ENCODE data around the gene BRINP3.

Gene BRINP3

DNA sequence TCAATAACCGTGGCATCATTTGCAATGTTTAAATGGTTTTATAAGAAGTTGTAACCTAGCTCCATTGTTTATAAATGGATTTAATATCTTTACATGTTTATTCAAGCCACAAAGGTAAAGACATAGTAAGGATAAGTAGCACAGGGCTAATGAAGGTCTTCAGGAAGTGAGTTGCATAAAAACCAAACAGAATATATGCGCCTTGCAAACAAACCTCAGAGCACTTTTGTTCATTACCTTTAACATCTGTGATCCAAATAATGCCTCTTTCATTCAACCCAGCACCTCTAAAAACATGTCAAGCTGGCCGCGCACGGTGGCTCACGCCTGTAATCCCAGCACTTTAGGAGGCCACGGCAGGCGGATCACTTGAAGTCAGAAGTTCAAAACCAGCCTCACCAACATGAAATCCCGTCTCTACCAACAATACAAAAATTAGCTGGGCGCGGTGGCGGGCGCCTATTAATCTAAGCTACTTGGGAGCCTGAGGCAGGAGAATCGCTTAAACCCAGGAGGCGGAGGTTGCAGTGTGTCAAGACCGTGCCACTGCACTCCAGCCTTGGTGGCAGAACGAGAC lies 25.3 kb downstream of the BRINP3 start:
- DNase-seq (ENCODE audit: low read depth in 2 of 2): no peak

DNA sequence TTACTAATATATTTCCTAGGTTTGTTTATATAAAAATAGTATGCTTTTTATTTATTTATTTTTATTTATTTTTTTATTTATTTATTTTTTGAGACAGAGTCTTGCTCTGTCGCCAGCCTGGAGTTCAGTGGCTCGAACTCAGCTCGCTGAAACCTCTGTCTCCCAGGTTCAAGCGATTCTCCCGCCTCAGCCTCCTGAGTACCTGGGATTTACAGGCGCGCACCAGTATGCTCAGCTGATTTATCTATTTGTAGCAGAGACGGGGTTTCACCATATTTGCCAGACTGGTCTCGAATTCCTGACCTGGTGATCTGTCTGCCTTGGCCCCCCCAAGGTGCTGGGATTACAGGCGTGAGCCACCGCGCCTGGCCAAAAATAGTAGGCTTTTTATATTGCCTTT lies 33.2 kb downstream of the BRINP3 start:
- DNase-seq (ENCODE audit: low read depth in 2 of 2): no peak

DNA sequence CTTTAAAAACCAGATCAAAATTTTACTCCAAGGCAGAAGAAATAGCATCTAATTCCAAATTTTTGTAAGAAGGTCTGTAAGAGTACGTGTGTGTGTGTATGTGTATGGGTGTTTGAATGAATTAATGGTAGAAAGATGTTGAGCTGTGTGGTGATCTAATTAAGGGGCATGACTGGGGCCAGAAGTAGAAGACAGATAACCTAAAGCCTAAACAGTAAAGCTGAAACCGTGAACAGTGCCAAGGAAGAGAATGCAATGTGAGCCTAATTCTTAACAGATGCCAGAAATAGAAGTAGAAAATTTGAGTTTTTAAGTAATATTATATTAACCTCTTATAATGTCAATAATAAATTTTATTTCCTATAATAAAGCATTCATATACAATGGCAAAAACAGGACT lies 38.2 kb downstream of the BRINP3 start:
- DNase-seq (ENCODE audit: low read depth in 2 of 2): no peak

DNA sequence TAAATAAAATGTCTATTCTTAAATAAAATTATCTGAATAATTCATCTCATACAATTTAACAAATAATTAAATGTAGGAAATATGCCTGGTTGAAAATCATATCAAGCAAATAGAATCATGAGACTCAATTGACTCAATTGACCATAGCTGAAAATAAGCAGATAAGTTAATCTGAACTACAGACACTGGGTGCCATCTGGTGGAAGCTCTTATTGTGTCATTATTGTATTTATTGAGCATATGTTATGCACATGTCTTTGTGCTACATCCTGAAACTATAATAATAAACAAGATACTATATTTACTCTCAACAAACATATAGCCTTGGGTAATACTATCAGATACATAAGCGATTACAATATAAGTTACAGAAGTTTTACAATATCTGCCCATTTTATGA lies 41.0 kb downstream of the BRINP3 start:
- no peak for DNase-seq (ENCODE audit: low read depth in 2 of 2)

DNA sequence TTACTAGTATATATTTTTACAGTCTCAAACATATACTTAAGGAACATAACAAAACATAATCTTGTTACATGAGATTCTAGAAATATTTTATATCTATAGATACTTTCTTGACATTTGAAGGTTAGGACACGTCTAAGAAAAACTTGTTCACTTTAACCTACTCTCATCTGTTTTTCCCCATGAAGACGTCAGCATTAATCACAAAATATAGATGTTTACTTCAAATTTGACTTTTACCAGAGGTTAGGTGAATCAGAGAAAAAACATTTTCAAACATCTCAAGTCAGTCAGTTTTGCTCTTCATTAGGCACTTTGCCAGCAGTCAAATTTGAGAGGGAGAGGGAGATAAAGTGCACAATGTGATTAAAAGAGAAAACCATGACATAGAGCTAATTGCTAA lies 47.7 kb downstream of the BRINP3 start:
- no peak for DNase-seq (ENCODE audit: low read depth in 2 of 2)

DNA sequence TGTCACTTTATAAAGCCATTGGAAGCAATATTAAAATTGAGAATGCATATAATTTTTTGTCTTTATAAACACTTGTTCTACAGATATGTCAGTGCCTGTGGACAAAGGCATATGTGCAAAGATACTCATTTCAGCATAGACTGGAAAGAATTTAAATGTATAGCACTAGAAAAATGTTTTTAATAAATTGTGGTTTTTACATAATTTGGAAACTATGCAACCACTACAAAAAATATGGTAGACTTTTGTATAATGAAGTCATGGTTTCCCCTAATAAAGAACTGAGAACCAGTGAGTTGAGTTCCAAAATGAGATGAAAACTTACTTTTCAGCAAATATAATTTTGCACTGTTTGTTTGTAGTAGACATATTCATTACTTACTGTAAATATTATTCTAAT lies 48.5 kb downstream of the BRINP3 start:
- no peak for DNase-seq (ENCODE audit: low read depth in 2 of 2)

DNA sequence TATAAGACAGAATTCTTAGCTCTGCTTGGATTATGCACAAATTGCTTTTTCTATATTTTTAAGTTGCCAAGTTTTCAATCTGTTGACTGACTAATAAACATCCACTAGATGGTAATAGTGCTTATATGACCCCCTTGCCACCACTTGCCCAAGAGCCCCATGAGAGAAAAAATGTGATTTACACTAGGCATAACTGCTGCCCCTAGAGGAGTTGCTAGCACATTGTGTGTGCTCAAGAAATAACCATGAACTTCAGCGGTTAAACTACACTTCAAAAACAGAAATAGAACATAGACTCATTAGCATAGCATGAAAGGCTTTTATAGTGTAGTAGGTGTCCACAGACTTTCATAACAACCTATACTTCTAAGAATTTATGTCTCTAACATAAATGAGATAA lies 61.4 kb downstream of the BRINP3 start:
- no peak for DNase-seq (ENCODE audit: low read depth in 2 of 2)

DNA sequence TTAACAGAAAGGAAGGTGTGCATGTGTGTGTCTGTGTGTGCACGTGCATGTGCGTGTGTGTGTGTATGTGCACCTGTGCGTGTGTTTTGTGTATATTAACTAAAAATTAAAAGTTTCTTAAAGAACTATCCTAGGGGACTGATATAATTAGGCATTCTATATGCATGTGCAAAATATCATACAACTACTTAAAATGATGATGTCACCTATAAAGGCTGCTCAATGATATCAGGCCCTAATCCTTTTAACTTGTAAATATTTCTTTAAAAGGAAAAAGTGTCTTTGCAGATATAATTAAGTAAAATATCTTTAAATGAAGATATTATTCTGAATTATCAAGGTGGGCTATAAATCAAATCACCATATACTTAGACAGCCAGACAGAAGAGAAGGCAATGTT lies 64.5 kb downstream of the BRINP3 start:
- no peak for DNase-seq (ENCODE audit: low read depth in 2 of 2)

DNA sequence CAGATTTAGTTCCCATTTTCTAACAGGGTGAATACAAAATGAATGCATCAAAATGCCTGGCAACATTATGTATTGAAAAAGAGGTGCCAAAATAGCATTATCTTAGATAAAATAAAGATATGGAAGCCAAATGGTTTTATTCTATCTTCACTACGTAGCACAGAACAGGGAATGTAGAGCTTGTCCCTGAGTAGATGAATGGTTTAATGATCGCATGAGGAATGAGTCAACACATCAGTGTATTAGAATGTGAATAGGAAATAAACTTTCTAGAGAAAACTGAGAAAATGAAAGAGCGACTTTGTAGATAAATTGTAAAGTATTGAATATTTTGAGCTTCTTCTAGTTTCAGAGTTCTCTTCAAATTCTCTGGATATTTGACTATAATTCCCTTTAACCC lies 74.3 kb downstream of the BRINP3 start:
- DNase-seq (ENCODE audit: low read depth in 2 of 2): no peak

DNA sequence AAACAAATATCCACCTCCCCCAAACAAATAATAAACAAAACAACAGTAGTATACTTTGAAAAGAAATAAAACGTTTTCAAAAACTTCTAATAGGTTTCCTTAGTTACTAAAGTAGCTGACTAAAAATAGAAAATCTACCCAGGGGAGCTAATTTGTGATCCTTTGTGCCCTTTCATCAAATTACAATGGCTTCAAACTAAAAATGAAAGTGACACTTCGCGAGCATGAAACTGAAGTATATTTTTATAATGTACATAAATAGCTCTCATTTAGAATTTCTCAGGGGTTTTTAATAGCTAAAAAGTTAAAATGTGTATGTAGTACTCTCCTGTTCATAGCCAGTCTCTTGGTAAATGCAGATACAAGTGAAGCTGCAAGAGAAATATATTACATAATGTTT lies 78.4 kb downstream of the BRINP3 start:
- no peak for DNase-seq (ENCODE audit: low read depth in 2 of 2)

DNA sequence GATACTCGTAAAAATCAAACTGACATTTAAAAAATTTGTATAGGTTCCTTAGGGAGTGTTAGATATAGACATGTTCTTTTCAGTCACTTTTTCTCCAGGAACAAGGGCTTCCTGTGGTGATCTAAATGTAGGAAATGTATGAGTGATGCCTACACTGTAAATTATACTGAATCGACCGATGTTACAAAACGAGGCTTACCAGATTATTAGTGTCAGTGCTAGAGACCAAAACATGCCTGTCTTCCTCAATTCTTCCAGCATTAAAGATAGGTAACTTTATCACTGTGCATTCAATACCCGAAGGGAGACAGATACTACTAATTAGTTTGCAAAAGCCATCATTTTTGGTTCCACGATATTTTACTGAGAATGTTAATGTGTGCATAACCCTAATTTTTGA lies 86.1 kb downstream of the BRINP3 start:
- DNase-seq (ENCODE audit: low read depth in 2 of 2): no peak

DNA sequence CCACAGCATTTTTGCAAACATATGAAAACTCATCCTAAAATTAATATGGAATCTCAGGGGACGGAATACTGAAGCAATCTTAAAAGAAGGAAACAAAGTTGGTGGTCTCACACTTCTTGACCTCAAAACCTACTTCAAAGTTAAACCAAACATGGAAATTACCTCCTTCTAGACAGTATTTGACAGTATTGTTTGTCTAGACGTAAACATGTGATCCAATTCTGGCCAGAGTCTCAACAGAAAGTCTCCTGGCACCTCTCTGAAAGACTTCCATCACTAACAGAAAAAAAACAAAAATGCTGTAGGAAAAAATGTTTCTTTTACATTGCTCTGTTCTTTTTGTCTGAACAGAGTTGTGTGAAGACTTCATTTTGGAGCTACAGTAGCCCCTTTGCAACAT lies 99.7 kb downstream of the BRINP3 start:
- no peak for DNase-seq (ENCODE audit: low read depth in 2 of 2)

DNA sequence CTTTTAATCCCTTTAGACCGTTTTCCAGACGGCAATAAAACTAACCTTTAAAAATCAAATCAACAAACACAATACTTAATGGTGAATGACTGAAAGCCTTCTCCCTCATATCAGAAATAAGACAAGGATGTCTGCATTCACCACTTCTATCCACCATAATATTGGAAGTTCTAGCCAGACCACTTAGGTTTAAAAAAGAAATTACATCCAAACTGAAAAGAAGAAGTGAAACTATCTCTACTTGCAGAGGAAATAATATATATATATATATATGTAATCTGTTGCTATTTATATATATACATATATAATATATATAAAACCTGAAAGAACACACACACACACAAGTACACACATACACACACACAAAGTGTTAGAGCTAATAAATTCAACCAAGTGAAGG lies 100.4 kb downstream of the BRINP3 start:
- no peak for DNase-seq (ENCODE audit: low read depth in 2 of 2)

DNA sequence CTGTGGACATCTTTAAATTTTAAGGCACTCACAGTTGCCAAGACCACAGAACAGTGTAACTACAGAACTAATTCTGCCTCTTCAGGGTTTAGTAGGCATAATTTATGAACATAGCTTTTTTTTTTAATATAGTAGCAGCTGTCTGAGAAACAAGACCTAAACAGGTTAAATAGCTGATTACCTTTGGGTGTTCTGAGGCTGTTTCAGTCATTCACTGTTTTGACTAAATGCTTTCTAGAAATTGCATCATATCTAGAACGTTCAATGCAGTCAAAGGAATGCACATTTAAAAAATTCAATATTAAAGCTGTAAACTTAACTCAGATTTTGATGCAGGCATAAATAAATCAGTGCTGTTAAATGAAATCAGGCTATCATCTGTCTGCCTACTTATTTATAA lies 101.6 kb downstream of the BRINP3 start:
- DNase-seq (ENCODE audit: low read depth in 2 of 2): no peak

DNA sequence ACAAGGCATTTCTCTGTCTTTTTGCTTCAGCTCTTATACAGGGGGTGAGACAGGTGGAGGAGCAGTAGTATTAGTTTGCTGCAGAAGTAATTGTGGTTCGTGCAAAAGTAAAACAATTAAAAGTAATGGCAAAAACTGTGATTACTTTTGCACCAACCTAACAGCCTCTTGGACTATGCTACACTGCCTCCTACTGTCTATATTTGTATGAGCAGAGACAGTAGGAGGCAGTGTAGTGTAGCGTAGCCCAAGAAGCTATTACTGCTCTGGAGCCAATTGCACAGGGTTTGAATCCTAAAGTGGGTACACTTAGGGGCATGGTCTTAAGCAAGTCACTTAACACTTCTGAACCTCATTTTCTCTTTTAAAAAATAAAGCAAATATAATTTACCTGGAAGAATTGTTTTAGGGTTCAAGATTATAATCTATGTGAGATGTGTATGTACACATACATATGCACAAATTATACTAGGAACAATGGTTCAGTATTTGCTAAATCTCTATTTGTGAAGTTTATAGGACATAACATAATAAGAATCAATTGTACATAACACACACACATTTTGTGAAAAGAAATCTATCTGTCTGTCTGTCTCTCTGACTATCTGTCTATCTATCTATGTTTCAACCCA lies 103.8 kb downstream of the BRINP3 start:
- no peak for DNase-seq (ENCODE audit: low read depth in 2 of 2)

DNA sequence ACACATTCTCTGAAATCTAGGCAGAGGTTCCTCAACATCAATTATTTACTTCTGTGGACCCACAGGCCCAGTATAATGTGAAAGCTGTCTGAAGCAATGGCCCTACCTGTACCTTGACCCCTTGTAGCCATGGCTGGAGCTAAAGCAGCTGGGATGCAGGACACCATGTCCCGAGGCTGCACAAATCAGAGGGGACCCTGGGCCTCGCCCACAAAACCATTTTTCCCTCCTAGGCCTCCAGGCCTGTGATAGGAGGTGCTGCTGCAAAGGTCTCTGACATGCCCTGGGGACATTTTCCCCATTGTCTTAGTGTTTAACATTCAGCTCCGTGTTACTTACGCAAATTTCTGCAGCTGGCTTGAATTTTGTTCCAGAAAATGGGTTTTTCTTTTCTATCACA lies 110.5 kb downstream of the BRINP3 start:
- no peak for DNase-seq (ENCODE audit: low read depth in 2 of 2)

DNA sequence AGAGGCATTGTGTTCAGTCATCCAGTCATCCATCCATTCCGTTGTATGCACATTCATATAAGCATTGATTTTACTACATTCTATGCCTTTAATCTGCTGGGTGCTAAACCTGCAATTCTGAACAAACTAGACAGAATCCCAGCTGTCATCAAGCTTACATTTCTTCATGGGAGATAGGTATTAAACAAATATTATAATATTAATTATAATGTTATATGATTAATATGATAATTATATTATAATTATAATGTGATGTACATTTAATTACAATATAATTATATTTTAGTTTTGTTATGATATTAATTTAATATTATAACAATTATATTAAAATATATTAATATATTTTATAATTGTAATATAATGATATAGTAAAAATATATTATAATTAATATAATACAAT lies 112.4 kb downstream of the BRINP3 start:
- DNase-seq (ENCODE audit: low read depth in 2 of 2): no peak

DNA sequence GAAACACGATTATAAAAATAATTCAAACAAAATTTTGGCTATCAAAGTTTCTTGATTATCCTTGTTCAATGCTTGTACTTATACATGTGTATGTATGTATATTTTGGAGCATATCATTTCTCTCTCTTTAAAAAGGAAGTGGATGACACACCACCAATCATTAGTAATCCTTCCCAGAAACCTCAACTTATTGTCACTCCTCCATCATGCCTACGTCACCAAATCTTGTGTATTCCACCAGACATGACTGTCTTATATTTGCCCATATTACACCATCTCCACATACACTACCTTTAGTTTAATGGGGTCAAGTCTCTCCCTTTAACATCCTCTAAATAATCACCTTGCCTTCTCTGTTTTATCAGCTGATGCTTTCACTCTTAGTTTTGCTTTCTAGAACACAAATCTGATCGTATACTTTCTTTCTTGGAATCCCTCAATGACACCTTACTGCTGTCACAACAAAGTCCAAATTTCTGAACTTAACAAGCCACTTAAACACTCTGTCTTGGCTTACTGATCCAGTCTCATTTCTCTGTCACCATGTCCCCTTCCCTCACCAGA lies 124.0 kb downstream of the BRINP3 start:
- DNase-seq (ENCODE audit: low read depth in 2 of 2): no peak

DNA sequence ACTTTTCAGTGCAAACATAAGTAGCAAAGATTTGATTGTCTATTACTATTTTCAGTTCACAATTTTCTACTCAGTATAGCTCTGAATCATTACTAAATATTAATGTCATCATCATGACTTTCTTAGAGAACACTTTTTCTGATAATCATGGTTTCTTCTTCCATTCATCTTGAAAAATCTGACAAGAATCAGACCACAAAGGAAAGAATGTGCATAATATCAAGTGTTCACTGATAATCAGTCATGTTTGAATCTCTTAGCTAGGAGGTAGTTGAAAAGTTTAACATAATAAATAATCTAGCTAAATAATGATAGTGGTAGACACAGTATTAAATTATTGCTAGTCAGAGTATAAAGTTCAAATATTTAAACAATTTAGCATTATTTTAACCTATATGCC lies 133.2 kb downstream of the BRINP3 start:
- DNase-seq (ENCODE audit: low read depth in 2 of 2): no peak

DNA sequence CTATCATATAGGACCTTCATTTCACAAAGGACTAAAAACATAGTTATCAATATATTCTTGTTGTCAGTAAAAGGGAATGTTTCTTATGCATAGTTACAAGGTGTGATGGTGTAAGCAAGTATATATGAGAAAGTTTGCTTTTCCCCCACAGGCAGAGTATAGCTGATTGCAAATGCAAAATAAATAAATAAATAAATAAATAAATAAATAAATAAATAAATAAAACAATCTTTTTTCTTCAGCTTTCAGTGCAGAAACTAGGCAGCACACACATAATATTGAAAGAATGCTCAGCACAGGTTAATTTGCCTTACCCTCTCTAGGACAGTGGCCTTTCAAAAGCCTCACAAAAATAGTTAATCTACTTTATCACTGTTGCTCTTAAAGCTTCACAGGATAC lies 138.8 kb downstream of the BRINP3 start:
- DNase-seq (ENCODE audit: low read depth in 2 of 2): no peak

DNA sequence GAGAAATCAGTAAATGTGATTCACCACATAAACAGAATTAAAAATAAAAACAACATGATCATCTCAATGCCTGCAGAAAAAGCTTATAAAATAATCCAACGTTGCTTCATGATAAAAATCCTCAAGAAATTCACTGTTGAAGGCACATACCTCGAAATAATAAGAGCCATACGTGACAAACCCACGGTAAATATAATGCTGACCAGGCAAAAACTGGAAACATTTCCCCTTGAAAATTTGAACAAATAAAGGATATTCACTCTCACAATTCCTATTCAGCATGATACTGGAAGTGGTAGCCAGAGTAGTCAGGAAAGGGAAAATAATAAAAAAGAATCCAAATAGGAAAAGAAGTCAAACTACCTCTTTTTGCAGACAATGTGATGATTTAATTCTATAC lies 148.8 kb downstream of the BRINP3 start:
- DNase-seq (ENCODE audit: low read depth in 2 of 2): no peak

DNA sequence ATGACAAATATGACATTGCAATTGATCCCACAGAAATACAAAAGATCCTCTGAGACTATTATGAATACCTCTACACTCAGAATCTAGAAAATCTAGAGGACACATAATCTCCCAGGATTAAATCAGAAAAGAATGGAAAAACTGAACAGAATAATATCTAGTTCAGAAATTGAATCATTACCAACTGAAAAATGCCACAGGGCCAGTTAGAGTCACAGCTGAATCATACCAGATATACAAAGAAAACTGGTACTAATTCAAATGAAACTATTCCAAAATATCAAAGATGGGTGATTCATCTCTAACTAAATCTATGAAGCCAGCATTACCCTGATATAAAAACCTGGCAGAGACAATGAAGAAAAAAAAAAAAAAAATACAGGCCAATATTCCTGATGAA lies 149.3 kb downstream of the BRINP3 start:
- no peak for DNase-seq (ENCODE audit: low read depth in 2 of 2)

DNA sequence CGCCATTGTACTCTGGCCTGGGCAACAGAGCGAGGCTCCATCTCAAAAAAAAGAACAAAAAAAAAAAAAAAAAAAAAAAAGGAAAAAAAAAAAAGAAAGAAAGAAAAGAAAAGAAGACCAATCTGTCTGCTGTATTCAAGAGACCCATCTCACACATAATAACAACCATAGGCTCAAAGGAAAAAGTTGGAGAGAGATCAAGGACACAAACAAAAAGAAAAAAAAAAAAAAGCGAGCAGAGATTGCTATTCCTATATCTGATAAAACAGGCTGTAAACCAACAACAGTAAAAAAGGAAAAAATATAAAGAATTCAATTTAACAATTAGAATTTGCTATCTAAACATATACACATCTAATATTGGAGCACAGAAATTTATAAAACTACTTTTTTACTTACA lies 150.4 kb downstream of the BRINP3 start:
- no peak for DNase-seq (ENCODE audit: low read depth in 2 of 2)

DNA sequence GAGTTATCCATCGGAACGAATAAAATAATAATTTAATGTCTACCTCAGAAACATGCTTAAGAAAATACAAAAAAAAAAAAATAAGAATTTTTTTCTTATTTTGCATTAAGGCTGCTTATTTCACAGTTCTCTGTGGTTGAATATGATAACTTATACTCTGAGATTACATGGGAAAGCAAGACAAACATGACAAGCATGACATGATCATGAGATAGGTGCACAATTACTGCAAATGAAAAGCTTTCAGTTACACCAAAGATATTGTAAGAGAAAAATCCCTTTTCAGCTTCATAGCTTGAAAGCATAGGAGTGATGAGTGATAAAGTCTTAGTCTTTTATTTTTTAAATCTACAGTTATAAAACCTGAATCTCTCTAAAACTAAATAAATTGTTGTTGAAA lies 154.1 kb downstream of the BRINP3 start:
- no peak for DNase-seq (ENCODE audit: low read depth in 2 of 2)
